Keratinocyte (primary cell): ENCODE measurements around the gene L3MBTL4. TPM values are rescaled to one million over a fixed set of nuclear protein-coding genes. Genes with fewer than 3 reads are reported as not detected.

ENCODE experiments used
- DNase-seq: peaks from one replicate; pipeline ENCODE4 v3.0.0-alpha.2; 2011; ENCODE audit warnings: low read depth, missing footprints, low spot score
- FAIRE-seq: peaks from 2 replicates; lab custom pipeline; 2011; peaks lifted over from hg19 to GRCh38; lab: Jason Lieb, UNC
- H2AFZ ChIP-seq: 2 replicates; pipeline ENCODE4 v1.6.0; 2012; ENCODE audit warnings: low read length, control low read depth, inconsistent platforms; ENCODE audit not compliant: control insufficient read depth
- H3K27ac ChIP-seq: 2 replicates; pipeline ENCODE4 v1.5.1; 2011; ENCODE audit warnings: low read length; ENCODE audit not compliant: control insufficient read depth, insufficient read depth
- H3K27me3 ChIP-seq: 3 replicates; pipeline ENCODE4 v1.6.0; 2011; ENCODE audit warnings: low read length; ENCODE audit not compliant: control insufficient read depth, insufficient read depth; ENCODE audit errors: extremely low read depth
- H3K36me3 ChIP-seq, 2 experiments: 2 replicates in 1 of 2; 3 replicates in 1 of 2; pipeline ENCODE4 v1.5.1; 2011; ENCODE audit warnings: low read length in 2 of 2, mild to moderate bottlenecking in 1 of 2; ENCODE audit not compliant: control insufficient read depth in 2 of 2, insufficient read depth in 2 of 2; ENCODE audit errors: extremely low read depth in 1 of 2
- H3K4me1 ChIP-seq: 3 replicates; pipeline ENCODE4 v1.5.1; 2011; ENCODE audit warnings: low read length; ENCODE audit not compliant: control insufficient read depth, insufficient read depth; ENCODE audit errors: extremely low read depth
- H3K4me2 ChIP-seq: 3 replicates; pipeline ENCODE4 v1.6.0; 2011; ENCODE audit warnings: low read depth, low read length; ENCODE audit not compliant: control insufficient read depth, insufficient read depth; ENCODE audit errors: extremely low read depth
- H3K4me3 ChIP-seq, 3 experiments: fragments of 200-600 bp in 1 of 3; sonication (generic) in 1 of 3; 2 replicates in 2 of 3; 3 replicates in 1 of 3; pipeline ENCODE4 v1.5.1; 2011 to 2016; ENCODE audit warnings: low read length in 3 of 3, mild to moderate bottlenecking in 3 of 3, control low read depth in 2 of 3, inconsistent platforms in 1 of 3, low read depth in 1 of 3, mixed read lengths in 1 of 3, mixed run types in 1 of 3, moderate library complexity in 1 of 3; ENCODE audit not compliant: control insufficient read depth in 2 of 3, insufficient read depth in 2 of 3; ENCODE audit errors: extremely low read depth in 1 of 3
- H3K79me2 ChIP-seq: 2 replicates; pipeline ENCODE4 v1.6.0; 2012; ENCODE audit warnings: low read length; ENCODE audit not compliant: control insufficient read depth, insufficient read depth
- H3K9ac ChIP-seq: 3 replicates; pipeline ENCODE4 v1.6.0; 2011; ENCODE audit warnings: low read length; ENCODE audit not compliant: control insufficient read depth, insufficient read depth; ENCODE audit errors: extremely low read depth
- H3K9me1 ChIP-seq: 3 replicates; pipeline ENCODE4 v1.6.0; 2011; ENCODE audit warnings: low read length; ENCODE audit not compliant: control insufficient read depth, insufficient read depth; ENCODE audit errors: extremely low read depth
- H3K9me3 ChIP-seq: 2 replicates; pipeline ENCODE4 v1.5.1; 2012; ENCODE audit warnings: low read depth, low read length; ENCODE audit not compliant: control insufficient read depth
- H4K20me1 ChIP-seq: 3 replicates; pipeline ENCODE4 v1.6.0; 2011; ENCODE audit warnings: low read length; ENCODE audit not compliant: control insufficient read depth, insufficient read depth; ENCODE audit errors: extremely low read depth
- EZH2 ChIP-seq: IDR thresholded peaks from one replicate; pipeline ENCODE4 v1.6.1; 2012; ENCODE audit warnings: inconsistent platforms, mild to moderate bottlenecking, low read length, moderate library complexity
- dilution Hi-C: fragments of 300-500 bp; cut with MboI; formaldehyde crosslinking; loops from one replicate; pipeline ENCODE4 v1.7.0; 2020; ENCODE audit warnings: low sequenced_read_pairs; ENCODE audit not compliant: extremely low pct_ligation_motif_present
- polyA plus RNA-seq, 5 experiments: library from polyadenylated mRNA; depleted of rRNA in 3 of 5; stranded (reverse) in 3 of 5; stranded (forward) in 1 of 5; unstranded in 1 of 5; fragments of >200 nt; gene quantifications; 1 replicate in 1 of 5; 2 replicates in 3 of 5; 3 replicates in 1 of 5; pipeline versions ENCODE4 v1.2.1 to v1.2.3, GENCODE V29; 2011 to 2012; ENCODE audit warnings: missing spikeins in 2 of 5, low read depth in 1 of 5, low replicate concordance in 1 of 5
- TF ChIP-seq, protein P1 (sequence below), 3 experiments: IDR thresholded peaks in 1 of 3; conservative IDR thresholded peaks in 1 of 3; optimal IDR thresholded peaks in 1 of 3; 2 replicates in 2 of 3; 3 replicates in 1 of 3; pipeline versions ENCODE3 to v1.5.1; 2011; ENCODE audit warnings: low read length in 3 of 3, mild to moderate bottlenecking in 3 of 3, moderate library complexity in 2 of 3, control low read depth in 1 of 3, inconsistent platforms in 1 of 3; ENCODE audit not compliant: insufficient read depth in 2 of 3; ENCODE audit errors: extremely low read depth in 1 of 3

Gene L3MBTL4
- polyA plus RNA-seq, 1 donor (not counting 4 experiments of a cell fraction or from before 2014, with no cell fraction given): 0.17 TPM

DNA sequence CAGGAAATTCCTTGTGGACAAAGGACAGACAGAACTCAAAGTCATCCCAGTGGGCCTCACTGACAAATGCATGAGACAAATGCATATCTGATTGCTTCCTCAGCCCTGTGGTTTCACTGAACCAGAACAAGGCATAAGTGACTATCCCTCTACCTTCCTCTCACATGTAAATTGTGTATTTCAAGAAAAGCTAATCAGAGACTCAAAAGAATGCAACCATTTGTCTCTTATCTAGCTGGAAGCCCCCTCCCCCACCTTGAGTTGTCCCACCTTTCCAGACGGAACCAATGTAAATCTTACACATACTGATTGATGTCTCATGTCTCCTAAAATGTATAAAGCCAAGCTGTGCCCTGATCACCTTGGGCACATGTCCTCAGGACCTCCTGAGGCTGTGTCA lies 417.4 kb downstream of the L3MBTL4 start:
- Histone ChIP-seq H3K9ac (no peak overlapping the region), H3K4me1 (no peaks in the 10 kb centered on the region), H3K4me2 (no peak overlapping the region), H3K4me3 (no peak overlapping the region), H3K27ac (no peak overlapping the region), H3K9me1 (no peaks in the 10 kb centered on the region), H3K79me2 (no peaks in the 10 kb centered on the region), H2AFZ (no peak overlapping the region), H3K9me3 (no peaks in the 10 kb centered on the region), H3K36me3 (no peaks in the 10 kb centered on the region), H3K27me3 (no peaks in the 10 kb centered on the region), H4K20me1 (no peaks in the 10 kb centered on the region)
- dilution Hi-C loops: no loop called here
- DNase-seq (no peak), FAIRE-seq (no peak)
- TF ChIP-seq, protein P1, sequence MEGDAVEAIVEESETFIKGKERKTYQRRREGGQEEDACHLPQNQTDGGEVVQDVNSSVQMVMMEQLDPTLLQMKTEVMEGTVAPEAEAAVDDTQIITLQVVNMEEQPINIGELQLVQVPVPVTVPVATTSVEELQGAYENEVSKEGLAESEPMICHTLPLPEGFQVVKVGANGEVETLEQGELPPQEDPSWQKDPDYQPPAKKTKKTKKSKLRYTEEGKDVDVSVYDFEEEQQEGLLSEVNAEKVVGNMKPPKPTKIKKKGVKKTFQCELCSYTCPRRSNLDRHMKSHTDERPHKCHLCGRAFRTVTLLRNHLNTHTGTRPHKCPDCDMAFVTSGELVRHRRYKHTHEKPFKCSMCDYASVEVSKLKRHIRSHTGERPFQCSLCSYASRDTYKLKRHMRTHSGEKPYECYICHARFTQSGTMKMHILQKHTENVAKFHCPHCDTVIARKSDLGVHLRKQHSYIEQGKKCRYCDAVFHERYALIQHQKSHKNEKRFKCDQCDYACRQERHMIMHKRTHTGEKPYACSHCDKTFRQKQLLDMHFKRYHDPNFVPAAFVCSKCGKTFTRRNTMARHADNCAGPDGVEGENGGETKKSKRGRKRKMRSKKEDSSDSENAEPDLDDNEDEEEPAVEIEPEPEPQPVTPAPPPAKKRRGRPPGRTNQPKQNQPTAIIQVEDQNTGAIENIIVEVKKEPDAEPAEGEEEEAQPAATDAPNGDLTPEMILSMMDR (optimal IDR thresholded peaks at IDR 0.05 in 1 of 3, IDR thresholded peaks at IDR 0.05 in 1 of 3, conservative IDR thresholded peaks at IDR 0.05 in 1 of 3; ENCODE audit: extremely low read depth in 1 of 3, insufficient read depth in 2 of 3, low read length in 3 of 3): no peak
- TF ChIP-seq EZH2: no peak

DNA sequence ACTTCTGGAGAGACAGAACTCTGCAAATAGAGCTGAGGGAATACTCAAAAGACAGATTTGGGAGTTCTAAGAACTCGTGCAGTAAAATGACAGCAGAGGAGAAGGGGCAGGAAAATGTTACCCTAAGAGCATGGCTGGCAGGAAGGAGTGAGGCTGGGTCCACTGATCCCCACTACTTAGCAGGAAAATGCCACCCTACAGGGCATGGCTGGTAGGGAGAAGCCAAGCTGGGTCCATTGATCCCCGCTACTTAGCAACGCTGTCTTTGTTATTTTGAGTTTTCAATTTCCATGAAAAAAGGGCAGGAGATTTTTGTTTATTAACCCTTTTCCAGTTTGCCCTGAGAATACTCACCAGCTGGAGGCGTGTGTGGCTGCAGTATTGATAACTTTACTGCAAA lies 419.1 kb downstream of the L3MBTL4 start:
- Histone ChIP-seq H3K4me3 (no peak overlapping the region), H3K4me2 (no peak overlapping the region), H3K36me3 (no peaks in the 10 kb centered on the region), H3K4me1 (no peaks in the 10 kb centered on the region), H3K9me3 (no peaks in the 10 kb centered on the region), H3K27me3 (no peaks in the 10 kb centered on the region), H3K79me2 (no peaks in the 10 kb centered on the region), H4K20me1 (no peaks in the 10 kb centered on the region), H3K9ac (no peak overlapping the region), H2AFZ (no peak overlapping the region), H3K27ac (no peak overlapping the region), H3K9me1 (no peaks in the 10 kb centered on the region)
- FAIRE-seq: no peak
- no peak for TF ChIP-seq EZH2
- TF ChIP-seq, protein P1 (optimal IDR thresholded peaks at IDR 0.05 in 1 of 3, IDR thresholded peaks at IDR 0.05 in 1 of 3, conservative IDR thresholded peaks at IDR 0.05 in 1 of 3; ENCODE audit: extremely low read depth in 1 of 3, insufficient read depth in 2 of 3, low read length in 3 of 3): no peak
- DNase-seq: no peak
- dilution Hi-C loops: no loop called here
